Omental fat pad (tissue), 4 donors: Measurements from ENCODE around the gene CD93. TPM values are rescaled to one million over a fixed set of nuclear protein-coding genes. Genes with fewer than 3 reads are reported as not detected.

Experiments used
- ATAC-seq: fragments of 150-250 bp; one replicate; pipeline ENCODE4 v1.9.1; 2016; ENCODE audit warnings: mild to moderate bottlenecking, moderate library complexity; ENCODE audit not compliant: low FRiP score
- DNase-seq: peaks from one replicate; pipeline ENCODE4 v3.0.0-alpha.2; 2019; ENCODE audit warnings: low spot score
- CTCF ChIP-seq, 3 donors: fragments of 450-650 bp; IDR thresholded peaks; one replicate each; pipeline ENCODE4 v1.5.1; 2016 to 2017; ENCODE audit warnings: antibody characterized with exemption in 3 of 3, mild to moderate bottlenecking in 3 of 3, moderate library complexity in 2 of 3
- total RNA-seq, 4 donors: library from RNA; depleted of rRNA; stranded (reverse); fragments of >200 nt; gene quantifications; one replicate each; pipeline ENCODE4 v1.1.0, GENCODE V29; 2016

Gene CD93
- total RNA-seq, 4 donors from 2014 or later: 43.8 to 227 (median 140) TPM

DNA sequence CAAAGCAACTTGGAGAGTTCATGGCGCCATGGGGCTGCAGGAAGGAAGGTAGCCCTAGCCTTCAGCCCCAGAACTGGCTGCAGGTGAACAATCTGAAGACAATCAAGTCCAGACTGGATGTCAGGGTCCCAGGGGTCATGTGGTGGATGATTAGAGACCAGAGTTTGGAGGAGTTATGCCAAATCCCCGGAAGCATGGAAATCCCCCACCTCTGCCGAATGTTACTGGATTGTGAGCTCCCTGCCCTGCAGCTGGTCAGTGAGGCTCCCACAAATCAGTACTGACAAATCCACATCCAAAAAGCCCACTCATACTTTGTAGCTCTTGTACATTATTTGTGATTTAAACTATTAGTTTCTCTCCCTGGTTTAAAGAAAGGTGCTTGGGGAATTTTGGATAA lies 21.3 kb upstream of the CD93 start:
- no peak for TF ChIP-seq CTCF (IDR thresholded peaks at IDR 0.05)
- no peak for DNase-seq
- ATAC-seq: no peak

DNA sequence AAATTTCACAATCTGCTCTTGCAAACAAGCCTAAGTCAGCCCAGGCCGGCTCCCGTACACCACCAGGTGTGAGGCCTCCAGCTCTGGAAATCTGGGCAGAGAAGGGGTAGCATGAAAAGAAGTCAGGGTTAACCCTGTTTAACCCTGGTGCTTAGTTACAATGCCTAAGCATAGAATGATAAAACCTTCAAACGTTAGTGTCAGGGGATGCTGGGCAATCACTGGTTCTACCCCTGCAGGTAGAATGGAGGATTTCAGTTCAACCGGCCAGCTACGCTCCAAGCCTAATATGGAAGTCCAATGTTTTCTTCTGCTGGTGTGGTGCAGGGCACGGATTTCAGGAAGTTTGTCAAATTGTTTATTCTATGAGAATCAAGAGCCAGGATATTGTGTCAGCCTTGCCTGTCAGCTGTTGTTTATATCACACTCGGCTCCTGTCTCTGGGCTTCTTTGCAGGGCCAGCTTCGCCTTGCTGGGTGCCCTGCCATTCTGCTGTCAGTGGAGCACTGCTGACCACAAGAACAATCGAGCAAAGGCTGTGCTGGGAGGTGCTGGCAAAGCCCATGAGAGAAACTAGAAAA lies 20.2 kb upstream of the CD93 start:
- no peak for DNase-seq
- peak; percentile 23 for ATAC-seq
- no peak for TF ChIP-seq CTCF (IDR thresholded peaks at IDR 0.05)

GRCh38 chr20:23105193-23105592 lies 19.1 kb upstream of the CD93 start:
- TF ChIP-seq CTCF (IDR thresholded peaks at IDR 0.05): no peak
- ATAC-seq (no peak), DNase-seq (no peak)

DNA sequence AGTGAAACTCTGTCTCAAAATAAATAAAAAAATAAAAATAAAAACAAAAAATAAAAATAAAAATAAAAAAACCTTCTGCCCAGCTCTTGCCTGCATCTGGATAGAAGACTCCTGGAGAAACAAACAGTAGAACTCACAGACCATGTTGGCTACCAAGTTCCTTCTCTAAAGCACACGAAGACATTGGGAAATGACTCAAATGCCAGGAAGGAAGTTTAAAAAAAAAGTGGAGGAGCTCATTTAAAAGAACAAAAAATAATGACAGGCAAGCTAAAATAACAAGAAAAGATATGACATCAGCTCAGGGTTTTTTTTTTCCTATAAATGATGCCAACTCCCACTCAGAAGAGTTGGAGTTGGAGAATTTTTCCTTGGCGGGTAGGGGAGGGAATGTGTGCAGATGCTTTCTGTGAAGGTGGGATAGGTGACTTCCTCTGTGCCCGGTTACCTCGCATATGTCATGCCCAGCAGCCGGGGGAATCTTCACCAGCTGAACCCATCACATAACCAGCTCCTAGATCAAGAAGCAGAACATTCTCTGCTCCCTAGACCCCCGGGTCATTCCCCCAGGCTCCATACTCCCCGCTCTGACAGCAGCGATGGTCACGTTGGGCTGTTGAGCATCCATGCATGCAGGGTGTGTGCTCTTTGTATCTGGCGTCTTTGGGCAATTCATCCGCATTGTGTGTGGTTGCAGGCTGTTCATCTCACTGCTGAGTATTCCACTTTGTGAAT lies 17.3 kb upstream of the CD93 start:
- DNase-seq (no peak), ATAC-seq (no peak)
- no peak for TF ChIP-seq CTCF (IDR thresholded peaks at IDR 0.05)

- DNase-seq (no peak), ATAC-seq (no peak)
- no peak for TF ChIP-seq CTCF (IDR thresholded peaks at IDR 0.05)
These were observed 15.7 kb upstream of the CD93 start for GRCh38 chr20:23101696-23102406.

DNA sequence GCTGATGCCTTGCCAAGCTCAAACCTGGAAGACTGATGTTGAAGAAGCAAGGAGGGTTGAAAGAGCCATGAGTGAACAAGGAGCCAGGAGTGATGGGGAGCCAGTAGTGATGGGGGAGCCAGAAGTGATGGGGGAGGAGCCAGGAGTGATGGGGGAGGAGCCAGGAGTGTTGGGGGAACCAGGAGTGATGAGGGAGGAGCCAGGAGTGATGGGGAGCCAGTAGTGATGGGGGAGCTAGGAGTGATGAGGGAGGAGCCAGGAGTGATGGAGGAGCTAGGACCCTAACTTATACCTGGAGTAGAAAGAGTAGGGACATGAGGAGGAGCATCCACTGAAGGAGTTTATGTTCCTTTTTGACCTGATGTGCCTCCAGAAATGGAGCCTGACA lies 14.6 kb upstream of the CD93 start:
- TF ChIP-seq CTCF (IDR thresholded peaks at IDR 0.05): no peak
- ATAC-seq (no peak), DNase-seq (no peak)
